ENCODE measurements around the gene MAP4K4.
A peak's percentile ranks its signal among the peaks of the same experiment; 100 is the strongest.

MAP4K4 gene

GRCh38 chr2:101697124-101698013, at the start of gene MAP4K4:
TSS of gene MAP4K4 (plus strand) at chr2:101697707. CDS start at chr2:101698081, 374 bp downstream.
- peak; percentile 65 for DNase-seq (ENCODE audit: low read depth)

- DNase-seq (ENCODE audit: low read depth): no peak
Measured at GRCh38 chr2:101653469-101653868, 44.0 kb upstream of the MAP4K4 start.

GRCh38 chr2:101655702-101656422, 41.6 kb upstream of the MAP4K4 start:
- no peak for DNase-seq (ENCODE audit: low read depth)

- no peak for DNase-seq (ENCODE audit: low read depth)
Measured at GRCh38 chr2:101657787-101658186, 39.7 kb upstream of the MAP4K4 start.

GRCh38 chr2:101658387-101658786, 39.1 kb upstream of the MAP4K4 start:
- no peak for DNase-seq (ENCODE audit: low read depth)

- no peak for DNase-seq (ENCODE audit: low read depth)
Measured at GRCh38 chr2:101665312-101665711, 32.2 kb upstream of the MAP4K4 start.

- DNase-seq (ENCODE audit: low read depth): no peak
Measured at GRCh38 chr2:101667823-101668222, 29.7 kb upstream of the MAP4K4 start.

- no peak for DNase-seq (ENCODE audit: low read depth)
Measured at GRCh38 chr2:101672047-101672446, 25.5 kb upstream of the MAP4K4 start.

GRCh38 chr2:101673920-101674319, 23.6 kb upstream of the MAP4K4 start:
- no peak for DNase-seq (ENCODE audit: low read depth)

GRCh38 chr2:101675512-101675911, 22.0 kb upstream of the MAP4K4 start:
- no peak for DNase-seq (ENCODE audit: low read depth)

GRCh38 chr2:101676674-101677073, 20.8 kb upstream of the MAP4K4 start:
- DNase-seq (ENCODE audit: low read depth): no peak

GRCh38 chr2:101677658-101678057, 19.8 kb upstream of the MAP4K4 start:
- no peak for DNase-seq (ENCODE audit: low read depth)

GRCh38 chr2:101678379-101678778, 19.1 kb upstream of the MAP4K4 start:
- no peak for DNase-seq (ENCODE audit: low read depth)

- no peak for DNase-seq (ENCODE audit: low read depth)
Measured at GRCh38 chr2:101679037-101679726, 18.3 kb upstream of the MAP4K4 start.

- no peak for DNase-seq (ENCODE audit: low read depth)
Measured at GRCh38 chr2:101679801-101680487, 17.6 kb upstream of the MAP4K4 start.

GRCh38 chr2:101682311-101682710, 15.2 kb upstream of the MAP4K4 start:
- no peak for DNase-seq (ENCODE audit: low read depth)

GRCh38 chr2:101684313-101684712, 13.2 kb upstream of the MAP4K4 start:
- no peak for DNase-seq (ENCODE audit: low read depth)

- DNase-seq (ENCODE audit: low read depth): no peak
Measured at GRCh38 chr2:101688261-101688660, 9.2 kb upstream of the MAP4K4 start.

GRCh38 chr2:101689114-101689825, 8.2 kb upstream of the MAP4K4 start:
- DNase-seq (ENCODE audit: low read depth): no peak

GRCh38 chr2:101690547-101691152, 6.9 kb upstream of the MAP4K4 start:
- DNase-seq (ENCODE audit: low read depth): no peak

- no peak for DNase-seq (ENCODE audit: low read depth)
Measured at GRCh38 chr2:101692041-101692440, 5.5 kb upstream of the MAP4K4 start.
